OCI-LY3 (cell line): ENCODE results near the gene NWD2.

ENCODE experiments used
- EZH2phosphoT487 ChIP-seq: fragments of 200-600 bp; shearing (Covaris generic); IDR thresholded peaks from 2 replicates; pipeline ENCODE4 v1.6.1; 2018; ENCODE audit warnings: antibody characterized with exemption, mixed run types, low read depth
- TF ChIP-seq, protein P1 (sequence below): fragments of 200-600, 300-600 bp; sonication (generic); IDR thresholded peaks from 2 replicates; pipeline ENCODE4 v1.5.1; 2014; ENCODE audit warnings: antibody characterized with exemption, low read length, low read depth

GRCh38 chr4:37455301-37456131 lies 211.0 kb downstream of the NWD2 start:
- TF ChIP-seq, protein P1, sequence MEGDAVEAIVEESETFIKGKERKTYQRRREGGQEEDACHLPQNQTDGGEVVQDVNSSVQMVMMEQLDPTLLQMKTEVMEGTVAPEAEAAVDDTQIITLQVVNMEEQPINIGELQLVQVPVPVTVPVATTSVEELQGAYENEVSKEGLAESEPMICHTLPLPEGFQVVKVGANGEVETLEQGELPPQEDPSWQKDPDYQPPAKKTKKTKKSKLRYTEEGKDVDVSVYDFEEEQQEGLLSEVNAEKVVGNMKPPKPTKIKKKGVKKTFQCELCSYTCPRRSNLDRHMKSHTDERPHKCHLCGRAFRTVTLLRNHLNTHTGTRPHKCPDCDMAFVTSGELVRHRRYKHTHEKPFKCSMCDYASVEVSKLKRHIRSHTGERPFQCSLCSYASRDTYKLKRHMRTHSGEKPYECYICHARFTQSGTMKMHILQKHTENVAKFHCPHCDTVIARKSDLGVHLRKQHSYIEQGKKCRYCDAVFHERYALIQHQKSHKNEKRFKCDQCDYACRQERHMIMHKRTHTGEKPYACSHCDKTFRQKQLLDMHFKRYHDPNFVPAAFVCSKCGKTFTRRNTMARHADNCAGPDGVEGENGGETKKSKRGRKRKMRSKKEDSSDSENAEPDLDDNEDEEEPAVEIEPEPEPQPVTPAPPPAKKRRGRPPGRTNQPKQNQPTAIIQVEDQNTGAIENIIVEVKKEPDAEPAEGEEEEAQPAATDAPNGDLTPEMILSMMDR, result no peak
- no peak for TF ChIP-seq EZH2phosphoT487
